ENCODE data around the gene CCDC197.

The CCDC197 gene

GRCh38 chr14:93973607-93974006 lies 23.5 kb upstream of the CCDC197 start:
- TF ChIP-seq CTCF (IDR thresholded peaks at IDR 0.05; ENCODE audit: low read length) = no peak
- TF ChIP-seq EZH2 (IDR thresholded peaks at IDR 0.05; ENCODE audit: borderline replicate concordance, low read length) = no peak

GRCh38 chr14:93974299-93974698 lies 22.8 kb upstream of the CCDC197 start:
- H3K9me2 ChIP-seq (ENCODE audit: low read depth, low read length) = no peaks in the 10 kb centered on the region
- H3K4me2 ChIP-seq (ENCODE audit: low read length) = peak overlapping the region; percentile 70
- H3K27me3 ChIP-seq (ENCODE audit: insufficient read depth, low read length) = no peaks in the 10 kb centered on the region
- H2AFZ ChIP-seq (ENCODE audit: low read length) = no peak overlapping the region
- no peaks in the 10 kb centered on the region; the same call in 1 of the 2 replicates for H3K9me3 ChIP-seq (ENCODE audit: low read length)
- H3K27ac ChIP-seq (ENCODE audit: low read depth, low read length, poor library complexity, severe bottlenecking) = peak overlapping the region; percentile 100
- peaks cover 100% of the 10 kb centered on the region for H3K4me1 ChIP-seq (ENCODE audit: insufficient read depth, low read length, severe bottlenecking)
- TF ChIP-seq CTCF (IDR thresholded peaks at IDR 0.05; ENCODE audit: low read length) (no peak), EZH2 (IDR thresholded peaks at IDR 0.05; ENCODE audit: borderline replicate concordance, low read length) (no peak)
- peak overlapping the region; percentile 84 for H3K9ac ChIP-seq (ENCODE audit: low read length)
- peak overlapping the region; percentile 50 for H3K4me3 ChIP-seq (ENCODE audit: low read depth, low read length, poor library complexity, severe bottlenecking)
- no peaks in the 10 kb centered on the region for H4K20me1 ChIP-seq (ENCODE audit: insufficient read depth, low read length)
- peaks cover 18% of the 10 kb centered on the region for H3F3A ChIP-seq (ENCODE audit: insufficient read depth, low read length)
- H3K79me2 ChIP-seq (ENCODE audit: insufficient read depth, low read length) = no peaks in the 10 kb centered on the region
- no peaks in the 10 kb centered on the region for H3K36me3 ChIP-seq (ENCODE audit: insufficient read depth, low read length)

More at GRCh38 chr14:93973607-93974006, 23.5 kb upstream of the CCDC197 start:
- no peaks in the 10 kb centered on the region for H3K9me2 ChIP-seq (ENCODE audit: low read depth, low read length)
- no peaks in the 10 kb centered on the region for H4K20me1 ChIP-seq (ENCODE audit: insufficient read depth, low read length)
- H3K9ac ChIP-seq (ENCODE audit: low read length) = peak overlapping the region; percentile 84
- H3K27me3 ChIP-seq (ENCODE audit: insufficient read depth, low read length) = no peaks in the 10 kb centered on the region
- peak overlapping the region; percentile 100 for H3K27ac ChIP-seq (ENCODE audit: low read depth, low read length, poor library complexity, severe bottlenecking)
- H3K36me3 ChIP-seq (ENCODE audit: insufficient read depth, low read length) = no peaks in the 10 kb centered on the region
- peaks cover 100% of the 10 kb centered on the region for H3K4me1 ChIP-seq (ENCODE audit: insufficient read depth, low read length, severe bottlenecking)
- H3K9me3 ChIP-seq (ENCODE audit: low read length) = no peaks in the 10 kb centered on the region; the same call in 1 of the 2 replicates
- peak overlapping the region; percentile 70 for H3K4me2 ChIP-seq (ENCODE audit: low read length)
- peaks cover 11% of the 10 kb centered on the region for H3F3A ChIP-seq (ENCODE audit: insufficient read depth, low read length)
- no peaks in the 10 kb centered on the region for H3K79me2 ChIP-seq (ENCODE audit: insufficient read depth, low read length)
- H3K4me3 ChIP-seq (ENCODE audit: low read depth, low read length, poor library complexity, severe bottlenecking) = peak overlapping the region; percentile 50
- H2AFZ ChIP-seq (ENCODE audit: low read length) = no peak overlapping the region

GRCh38 chr14:93974833-93975232 lies 22.3 kb upstream of the CCDC197 start:
- Histone ChIP-seq H3K9me3 (ENCODE audit: low read length) (no peaks in the 10 kb centered on the region; the same call in 1 of the 2 replicates), H3K4me2 (ENCODE audit: low read length) (peak overlapping the region; percentile 70), H3K9ac (ENCODE audit: low read length) (peak overlapping the region; percentile 84), H3K79me2 (ENCODE audit: insufficient read depth, low read length) (no peaks in the 10 kb centered on the region), H3K4me1 (ENCODE audit: insufficient read depth, low read length, severe bottlenecking) (peaks cover 99% of the 10 kb centered on the region), H3F3A (ENCODE audit: insufficient read depth, low read length) (peaks cover 18% of the 10 kb centered on the region), H3K36me3 (ENCODE audit: insufficient read depth, low read length) (no peaks in the 10 kb centered on the region), H4K20me1 (ENCODE audit: insufficient read depth, low read length) (no peaks in the 10 kb centered on the region), H3K27ac (ENCODE audit: low read depth, low read length, poor library complexity, severe bottlenecking) (peak overlapping the region; percentile 100), H3K27me3 (ENCODE audit: insufficient read depth, low read length) (no peaks in the 10 kb centered on the region), H2AFZ (ENCODE audit: low read length) (no peak overlapping the region), H3K9me2 (ENCODE audit: low read depth, low read length) (no peaks in the 10 kb centered on the region), H3K4me3 (ENCODE audit: low read depth, low read length, poor library complexity, severe bottlenecking) (peak overlapping the region; percentile 50)
- no peak for TF ChIP-seq CTCF (IDR thresholded peaks at IDR 0.05; ENCODE audit: low read length)
- no peak for TF ChIP-seq EZH2 (IDR thresholded peaks at IDR 0.05; ENCODE audit: borderline replicate concordance, low read length)

Measured in OCI-LY1 (cell line).